Adrenal gland (tissue), 5 donors: Measurements from ENCODE around the gene MUC22.

Source experiments
- CTCF ChIP-seq, 6 experiments: fragments of 450-650 bp in 4 of 6; fragments of 200-600 bp in 2 of 6; sonication (generic) in 1 of 6; IDR thresholded peaks; 1 replicate in 5 of 6; 2 replicates in 1 of 6; pipeline versions ENCODE4 v1.5.1 to v1.8.0; 2016 to 2021; ENCODE audit warnings: antibody characterized with exemption in 6 of 6, mild to moderate bottlenecking in 2 of 6, moderate library complexity in 1 of 6
- POLR2A ChIP-seq, 2 donors: fragments of 450-650 bp; IDR thresholded peaks; one replicate each; pipeline ENCODE4 v1.6.1; 2017; ENCODE audit warnings: antibody characterized with exemption in 2 of 2, mild to moderate bottlenecking in 2 of 2, moderate library complexity in 1 of 2
- donor health status: DM: no; HTN: no; CAD: no.

DNA sequence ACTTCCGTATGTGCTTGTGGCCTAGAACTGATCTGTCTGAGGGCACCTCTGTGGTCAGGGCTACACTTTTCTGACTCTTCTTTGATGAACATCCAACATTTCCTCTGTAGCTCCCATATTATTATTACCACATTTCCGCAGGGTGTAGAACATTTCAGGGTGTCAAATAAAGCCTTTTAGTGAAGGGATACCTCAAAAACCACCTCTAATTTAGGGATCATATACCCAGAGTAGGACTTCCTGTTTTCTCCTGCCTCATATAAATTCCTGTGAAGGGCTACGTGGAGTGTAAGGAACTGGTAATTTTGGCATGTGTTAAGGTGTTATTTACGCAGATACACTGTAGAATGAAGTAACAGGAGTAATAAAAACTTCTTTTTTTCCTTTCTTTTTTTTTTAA is 5.5 kb upstream of the MUC22 start:
- TF ChIP-seq CTCF (IDR thresholded peaks at IDR 0.05) (no peak), POLR2A (IDR thresholded peaks at IDR 0.05) (no peak)
